Femur (tissue), 1 donor: Measurements from ENCODE around the gene ZC3H6.
"Not testable (repeated sequence)": the region's sequence is repeated elsewhere in the genome, so short reads cannot be mapped to it uniquely, and the experiment has no call there.

ENCODE experiments used
- DNase-seq: peaks from one replicate; pipeline ENCODE4 v3.0.0-alpha.2; 2017

Gene ZC3H6

GRCh38 chr2:112276954-112277353 is 1.6 kb downstream of the ZC3H6 start:
- no peak for DNase-seq

GRCh38 chr2:112277596-112278220 is 2.3 kb downstream of the ZC3H6 start:
- DNase-seq = no peak

- DNase-seq = not testable (repeated sequence)
These were observed 6.7 kb downstream of the ZC3H6 start for GRCh38 chr2:112282066-112282465.

- not testable (repeated sequence) for DNase-seq
These were observed 8.1 kb downstream of the ZC3H6 start for GRCh38 chr2:112283535-112283934.

GRCh38 chr2:112290088-112290487 is 14.7 kb downstream of the ZC3H6 start:
- no peak for DNase-seq

GRCh38 chr2:112290648-112291047 is 15.3 kb downstream of the ZC3H6 start:
- no peak for DNase-seq

GRCh38 chr2:112293636-112294401 is 18.4 kb downstream of the ZC3H6 start:
- DNase-seq = no peak

- no peak for DNase-seq
These were observed 20.1 kb downstream of the ZC3H6 start for GRCh38 chr2:112295407-112296078.

GRCh38 chr2:112296407-112296806 is 21.0 kb downstream of the ZC3H6 start:
- no peak for DNase-seq

GRCh38 chr2:112301171-112301584 is 25.8 kb downstream of the ZC3H6 start:
- no peak for DNase-seq

GRCh38 chr2:112301973-112302372 is 26.6 kb downstream of the ZC3H6 start:
- no peak for DNase-seq

- DNase-seq = no peak
These were observed 29.0 kb downstream of the ZC3H6 start for GRCh38 chr2:112304298-112304941.

- no peak for DNase-seq
These were observed 29.7 kb downstream of the ZC3H6 start for GRCh38 chr2:112305132-112305531.

GRCh38 chr2:112310906-112311305 is 35.5 kb downstream of the ZC3H6 start:
- no peak for DNase-seq

- DNase-seq = no peak
These were observed 36.5 kb downstream of the ZC3H6 start for GRCh38 chr2:112311932-112312331.

GRCh38 chr2:112312821-112313220 is 37.4 kb downstream of the ZC3H6 start:
- no peak for DNase-seq

GRCh38 chr2:112314856-112315255 is 39.5 kb downstream of the ZC3H6 start:
- no peak for DNase-seq

- DNase-seq = no peak
These were observed 42.1 kb downstream of the ZC3H6 start for GRCh38 chr2:112317303-112318158.

GRCh38 chr2:112318515-112318914 is 43.1 kb downstream of the ZC3H6 start:
- DNase-seq = no peak

- no peak for DNase-seq
These were observed 46.3 kb downstream of the ZC3H6 start for GRCh38 chr2:112321375-112322320.

- no peak for DNase-seq
These were observed 47.5 kb downstream of the ZC3H6 start for GRCh38 chr2:112322919-112323318.
